ENCODE results near the gene TCHHL1. TPM values are rescaled to one million over a fixed set of nuclear protein-coding genes. Genes with fewer than 3 reads are reported as not detected.

TCHHL1 gene
- total RNA-seq, 4 donors from 2014 or later: not detected

DNA sequence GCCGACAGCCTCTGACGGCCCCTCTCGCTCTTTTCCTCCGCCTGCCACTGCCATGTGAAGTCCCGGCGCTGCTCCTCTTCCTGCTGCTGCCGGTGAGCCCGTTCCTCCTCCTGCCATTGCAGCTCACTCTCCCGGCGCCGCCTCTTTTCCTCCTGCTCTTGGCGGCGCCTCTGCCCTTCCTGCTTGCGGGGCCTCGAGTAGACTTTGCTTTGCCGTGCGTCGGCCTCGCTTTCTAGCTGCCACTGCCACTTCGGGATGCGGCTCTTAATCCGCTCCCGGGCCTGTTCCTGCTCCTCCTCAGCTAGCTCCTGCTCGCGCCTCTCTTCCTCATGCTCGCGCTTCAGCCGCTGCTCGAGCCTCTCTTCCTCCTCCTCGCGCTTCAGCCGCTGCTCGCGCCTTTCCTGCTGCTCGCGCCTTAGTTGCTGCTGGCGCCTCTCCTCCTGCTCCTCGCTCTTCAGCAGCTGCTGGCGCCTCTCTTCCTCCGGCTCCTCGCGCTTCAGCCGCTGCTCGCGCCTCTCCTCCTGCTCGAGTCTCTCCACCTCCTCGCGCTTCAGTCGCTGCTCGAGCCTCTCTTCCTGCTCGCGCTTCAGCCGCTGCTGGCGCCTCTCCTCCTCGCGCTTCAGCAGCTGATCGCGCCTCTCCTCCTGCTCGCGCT is 22.1 kb upstream of the TCHHL1 start:
- intact Hi-C loops (cut with DNase I): no loop called here
- Histone ChIP-seq H3K4me3 (peak overlapping the region; percentile 28 to 66 (median 52)), H3K4me1 (peaks cover 19 to 59% (median 31%) of the 10 kb centered on the region in 3 donors), H3K9me3 (peaks cover 6 to 22% (median 19%) of the 10 kb centered on the region in 3 donors), H3K27ac (no peak overlapping the region), H3K36me3 (no peaks in the 10 kb centered on the region), H3K27me3 (peaks cover 10 to 100% (median 40%) of the 10 kb centered on the region in 4 donors)
- 4 to 9% methylated on average over 59 of the region's 60 CpGs for WGBS, 2 donors
- no peak for TF ChIP-seq POLR2A (IDR thresholded peaks at IDR 0.05)
- TF ChIP-seq, protein P1, sequence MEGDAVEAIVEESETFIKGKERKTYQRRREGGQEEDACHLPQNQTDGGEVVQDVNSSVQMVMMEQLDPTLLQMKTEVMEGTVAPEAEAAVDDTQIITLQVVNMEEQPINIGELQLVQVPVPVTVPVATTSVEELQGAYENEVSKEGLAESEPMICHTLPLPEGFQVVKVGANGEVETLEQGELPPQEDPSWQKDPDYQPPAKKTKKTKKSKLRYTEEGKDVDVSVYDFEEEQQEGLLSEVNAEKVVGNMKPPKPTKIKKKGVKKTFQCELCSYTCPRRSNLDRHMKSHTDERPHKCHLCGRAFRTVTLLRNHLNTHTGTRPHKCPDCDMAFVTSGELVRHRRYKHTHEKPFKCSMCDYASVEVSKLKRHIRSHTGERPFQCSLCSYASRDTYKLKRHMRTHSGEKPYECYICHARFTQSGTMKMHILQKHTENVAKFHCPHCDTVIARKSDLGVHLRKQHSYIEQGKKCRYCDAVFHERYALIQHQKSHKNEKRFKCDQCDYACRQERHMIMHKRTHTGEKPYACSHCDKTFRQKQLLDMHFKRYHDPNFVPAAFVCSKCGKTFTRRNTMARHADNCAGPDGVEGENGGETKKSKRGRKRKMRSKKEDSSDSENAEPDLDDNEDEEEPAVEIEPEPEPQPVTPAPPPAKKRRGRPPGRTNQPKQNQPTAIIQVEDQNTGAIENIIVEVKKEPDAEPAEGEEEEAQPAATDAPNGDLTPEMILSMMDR (IDR thresholded peaks at IDR 0.05): no peak
- no peak for DNase-seq

DNA sequence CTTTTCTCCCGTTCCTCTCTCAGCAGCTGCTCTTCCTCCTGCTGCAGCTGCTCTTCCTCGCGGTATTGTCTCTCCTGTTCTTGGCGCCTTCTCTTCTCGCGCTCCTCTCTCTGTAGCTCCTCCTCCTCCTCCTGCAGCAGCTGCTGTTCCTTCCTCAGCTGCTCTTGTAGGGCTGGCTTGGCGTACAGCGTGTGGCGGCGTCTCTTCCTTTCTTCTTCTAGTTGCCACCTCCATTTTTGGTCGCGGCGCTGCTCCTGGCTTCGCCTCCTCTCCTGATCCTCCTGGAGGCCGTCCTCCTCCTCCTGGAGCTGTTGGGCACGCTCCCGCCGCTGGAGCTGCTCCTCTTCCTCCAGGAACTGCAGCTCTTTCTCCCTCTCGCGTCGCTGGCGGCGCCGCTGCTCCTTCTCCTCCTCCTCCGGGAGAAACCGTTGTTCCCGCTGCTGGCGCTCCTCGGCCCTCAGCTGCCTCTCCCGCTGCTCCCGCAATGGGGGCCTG is 21.5 kb upstream of the TCHHL1 start:
- intact Hi-C loops (cut with DNase I): no loop called here
- Histone ChIP-seq H3K27me3 (peaks cover 10 to 100% (median 40%) of the 10 kb centered on the region in 4 donors), H3K4me3 (peak overlapping the region; percentile 28 to 66 (median 52)), H3K9me3 (peaks cover 6 to 22% (median 19%) of the 10 kb centered on the region in 3 donors), H3K36me3 (no peaks in the 10 kb centered on the region), H3K4me1 (peaks cover 19 to 59% (median 31%) of the 10 kb centered on the region in 3 donors), H3K27ac (no peak overlapping the region)
- no peak for DNase-seq
- peak in 1 of 4 donors; percentile 9 for TF ChIP-seq POLR2A (IDR thresholded peaks at IDR 0.05)
- TF ChIP-seq, protein P1 (IDR thresholded peaks at IDR 0.05): no peak
- 1 to 15% methylated on average over 29 to 31 of the region's 31 CpGs for WGBS, 2 donors

DNA sequence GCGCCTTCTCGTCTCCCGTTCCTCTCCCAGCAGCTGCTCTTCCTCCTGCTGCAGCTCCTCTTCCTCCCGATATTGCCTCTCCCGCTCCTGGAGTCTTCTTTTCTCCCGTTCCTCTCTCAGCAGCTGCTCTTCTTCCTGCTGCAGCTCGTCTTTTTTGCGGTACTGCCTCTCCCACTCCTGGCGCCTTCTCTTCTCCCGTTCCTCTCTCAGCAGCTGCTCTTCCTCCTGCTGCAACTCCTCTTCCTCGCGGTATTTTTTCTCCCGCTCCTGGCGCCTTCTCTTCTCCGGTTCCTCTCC is 21.1 kb upstream of the TCHHL1 start:
- H3K4me3 ChIP-seq: peak overlapping the region; percentile 28 to 66 (median 52)
- H3K27me3 ChIP-seq: peaks cover 10 to 100% (median 41%) of the 10 kb centered on the region in 4 donors
- H3K27ac ChIP-seq: no peak overlapping the region
- peaks cover 6 to 22% (median 19%) of the 10 kb centered on the region in 3 donors for H3K9me3 ChIP-seq
- 12 to 25% methylated on average over 15 of the region's 15 CpGs for WGBS, 2 donors
- no peaks in the 10 kb centered on the region for H3K36me3 ChIP-seq
- TF ChIP-seq, protein P1 (IDR thresholded peaks at IDR 0.05): no peak
- peaks cover 19 to 59% (median 31%) of the 10 kb centered on the region in 3 donors for H3K4me1 ChIP-seq
- intact Hi-C loops (cut with DNase I): no loop called here
- DNase-seq: no peak

DNA sequence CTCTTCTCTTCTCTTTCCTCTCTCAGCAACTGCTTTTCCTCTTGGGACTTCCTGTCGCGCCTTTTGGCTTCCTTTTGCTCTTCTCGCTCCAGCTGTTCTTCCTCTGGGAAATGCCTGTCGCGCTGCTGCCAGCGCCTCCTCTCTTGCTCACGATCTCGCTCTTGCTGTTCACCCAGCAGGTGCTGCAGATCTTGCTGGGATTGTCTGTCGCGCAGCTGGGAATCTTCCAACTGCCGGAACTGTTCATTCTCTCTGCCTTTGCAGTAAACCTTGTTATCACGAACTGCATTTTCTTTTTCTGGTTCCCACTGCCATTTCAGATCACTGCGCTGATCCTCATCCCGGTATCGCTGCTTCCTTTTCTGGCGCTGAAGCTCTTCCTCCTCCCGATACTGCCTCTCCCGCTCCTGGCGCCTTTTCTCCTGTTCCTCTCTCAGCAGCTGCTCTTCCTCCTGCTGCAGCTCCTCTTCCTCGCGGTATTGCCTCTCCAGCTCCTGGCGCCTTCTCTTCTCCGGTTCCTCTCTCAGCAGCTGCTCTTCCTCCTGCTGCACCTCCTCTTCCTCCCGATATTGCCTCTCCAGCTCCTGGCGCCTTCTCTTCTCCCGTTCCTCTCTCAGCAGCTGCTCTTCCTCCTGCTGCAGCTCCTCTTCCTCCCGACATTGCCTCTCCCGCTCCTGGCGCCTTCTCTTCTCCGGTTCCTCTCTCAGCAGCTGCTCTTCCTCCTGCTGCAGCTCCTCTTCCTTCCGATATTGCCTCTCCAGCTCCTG is 20.6 kb upstream of the TCHHL1 start:
- no peaks in the 10 kb centered on the region for H3K36me3 ChIP-seq
- DNase-seq: no peak
- peaks cover 10 to 100% (median 42%) of the 10 kb centered on the region in 4 donors for H3K27me3 ChIP-seq
- H3K4me1 ChIP-seq: peaks cover 19 to 59% (median 31%) of the 10 kb centered on the region in 3 donors
- no peak overlapping the region for H3K27ac ChIP-seq
- no peak for TF ChIP-seq POLR2A (IDR thresholded peaks at IDR 0.05)
- TF ChIP-seq, protein P1 (IDR thresholded peaks at IDR 0.05): no peak
- H3K9me3 ChIP-seq: peaks cover 6 to 22% (median 19%) of the 10 kb centered on the region in 3 donors
- 18 to 29% methylated on average over 31 of the region's 31 CpGs for WGBS, 2 donors
- intact Hi-C loops (cut with DNase I): no loop called here
- H3K4me3 ChIP-seq: peak overlapping the region; percentile 28 to 66 (median 52)

DNA sequence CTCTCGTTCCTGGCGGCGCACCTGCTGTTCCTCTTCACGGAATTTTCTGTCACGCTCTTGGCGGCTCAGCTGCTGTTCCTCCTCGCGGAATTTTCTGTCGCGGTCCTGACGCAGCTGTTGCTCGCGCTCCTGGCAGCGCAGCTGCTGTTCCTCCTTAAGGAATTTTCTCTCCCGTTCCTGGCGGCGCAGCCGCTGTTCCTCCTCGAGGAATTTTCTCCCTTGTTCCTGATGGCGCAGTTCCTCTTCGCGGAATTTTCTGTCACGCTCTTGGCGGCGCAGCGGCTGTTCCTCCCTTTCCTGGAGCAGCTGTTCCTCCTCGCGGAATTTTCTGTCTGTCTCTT is 20.0 kb upstream of the TCHHL1 start:
- H3K27me3 ChIP-seq: peaks cover 10 to 100% (median 41%) of the 10 kb centered on the region in 4 donors
- no peak for DNase-seq
- H3K4me3 ChIP-seq: peak overlapping the region in 3 of 4 donors; percentile 49 to 66 (median 55)
- peaks cover 19 to 59% (median 31%) of the 10 kb centered on the region in 3 donors for H3K4me1 ChIP-seq
- H3K27ac ChIP-seq: no peak overlapping the region
- TF ChIP-seq, protein P1 (IDR thresholded peaks at IDR 0.05): no peak
- no peak for TF ChIP-seq POLR2A (IDR thresholded peaks at IDR 0.05)
- H3K9me3 ChIP-seq: peaks cover 6 to 22% (median 19%) of the 10 kb centered on the region in 3 donors
- H3K36me3 ChIP-seq: no peaks in the 10 kb centered on the region
- intact Hi-C loops (cut with DNase I): no loop called here
- whole genome bisulfite sequencing, 2 donors: 31 to 35% methylated on average over 28 of the region's 28 CpGs

Data from esophagus squamous epithelium (tissue), 5 donors.